Hematopoietic multipotent progenitor cell treated with erythropoietin and hydrocortisone succinate and interleukin-3 and kit ligand, for 15 days (in vitro differentiated cells): Measurements from ENCODE around the gene CCDC154.
"Not testable (repeated sequence)": the region's sequence is repeated elsewhere in the genome, so short reads cannot be mapped to it uniquely, and the experiment has no call there.

Experiments used
- DNase-seq: peaks from one replicate; pipeline ENCODE4 v3.0.0-alpha.2; 2015; ENCODE audit warnings: low spot score

The CCDC154 gene

DNA sequence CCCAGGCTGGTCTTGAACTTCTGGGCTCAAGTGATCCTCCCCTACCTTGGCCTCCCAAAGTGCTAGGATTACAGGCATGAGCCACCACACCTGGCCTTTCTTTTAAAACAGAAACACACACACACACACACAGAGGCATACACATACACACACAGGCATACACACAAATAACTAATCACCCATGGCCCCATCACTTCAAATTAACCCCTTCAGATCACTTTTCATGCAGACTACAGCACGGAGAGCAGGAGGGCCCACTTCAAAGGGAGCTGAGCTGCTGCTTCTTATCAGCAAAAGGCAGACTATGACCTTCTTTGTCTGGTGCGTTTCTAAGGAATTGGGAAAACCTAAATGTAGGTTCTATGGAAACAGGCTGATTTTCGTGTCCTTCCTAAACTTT, 28.6 kb upstream of the CCDC154 start:
- peak; percentile 9 for DNase-seq

DNA sequence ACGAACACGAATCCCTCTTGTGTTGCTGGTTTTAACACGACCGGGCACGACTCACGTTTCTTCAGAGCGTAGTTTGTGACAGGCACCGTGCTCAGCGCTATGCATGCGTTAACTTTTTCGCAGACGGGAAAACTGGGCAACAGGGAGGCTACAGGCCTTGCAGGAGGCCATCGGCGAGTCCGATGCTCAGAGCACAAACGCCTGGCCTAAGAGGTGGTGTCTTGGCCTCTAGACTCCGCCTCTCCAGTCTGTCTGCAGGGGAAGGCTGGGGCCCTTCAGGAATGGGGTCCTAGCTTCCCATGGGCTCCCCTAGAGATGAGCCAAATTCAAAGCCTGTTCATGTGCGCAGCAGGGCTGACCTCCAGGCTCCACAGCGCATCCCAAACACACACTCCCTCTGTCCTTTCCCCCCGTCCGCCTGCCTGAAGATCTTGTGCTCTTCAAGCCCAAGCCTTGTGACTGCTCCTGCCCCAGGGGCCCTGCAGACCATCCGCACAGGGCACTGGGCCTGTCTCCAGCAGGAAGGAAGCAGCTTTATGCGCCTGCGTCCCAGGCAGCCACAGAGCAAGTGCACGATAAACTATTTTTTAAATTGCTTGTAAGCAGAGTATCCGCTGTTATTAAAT, 27.3 kb upstream of the CCDC154 start:
- no peak for DNase-seq

DNA sequence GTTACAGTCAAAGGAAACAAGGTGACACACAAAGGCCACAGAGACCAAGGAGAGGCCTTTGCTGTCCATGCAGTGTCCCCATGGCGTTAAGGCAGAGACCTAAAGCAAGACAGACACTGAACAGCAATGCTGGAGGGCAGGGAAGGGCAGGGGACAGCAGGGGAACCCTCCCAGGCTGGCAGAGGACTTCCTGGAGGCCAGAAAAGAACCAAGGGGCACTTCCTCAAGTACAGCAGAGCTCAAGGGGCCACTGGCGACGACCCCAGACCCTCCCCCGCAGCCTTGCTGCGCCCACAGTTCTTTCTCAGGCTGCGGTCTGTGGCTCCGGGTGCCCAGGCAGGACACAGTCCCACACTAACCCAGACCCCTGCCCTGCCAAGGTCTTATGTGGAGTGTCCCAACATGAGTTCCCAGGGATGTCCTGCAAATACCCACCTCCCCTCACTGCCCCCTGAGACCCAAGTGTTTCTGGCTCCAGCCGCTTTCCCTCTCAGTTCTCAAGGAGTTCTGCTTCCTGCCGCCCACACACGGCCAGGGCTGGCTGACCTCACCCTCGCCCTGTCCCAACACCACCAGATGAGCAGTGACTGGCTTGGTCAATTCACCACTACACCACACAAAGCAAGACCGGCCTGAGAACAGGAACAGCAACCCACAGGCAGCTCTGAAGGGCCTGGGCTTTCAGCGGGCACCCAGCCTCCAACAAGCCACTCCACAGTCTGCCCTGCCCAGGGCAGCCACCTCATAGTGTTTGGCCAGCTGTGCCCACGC, 26.3 kb upstream of the CCDC154 start:
- DNase-seq: no peak

DNA sequence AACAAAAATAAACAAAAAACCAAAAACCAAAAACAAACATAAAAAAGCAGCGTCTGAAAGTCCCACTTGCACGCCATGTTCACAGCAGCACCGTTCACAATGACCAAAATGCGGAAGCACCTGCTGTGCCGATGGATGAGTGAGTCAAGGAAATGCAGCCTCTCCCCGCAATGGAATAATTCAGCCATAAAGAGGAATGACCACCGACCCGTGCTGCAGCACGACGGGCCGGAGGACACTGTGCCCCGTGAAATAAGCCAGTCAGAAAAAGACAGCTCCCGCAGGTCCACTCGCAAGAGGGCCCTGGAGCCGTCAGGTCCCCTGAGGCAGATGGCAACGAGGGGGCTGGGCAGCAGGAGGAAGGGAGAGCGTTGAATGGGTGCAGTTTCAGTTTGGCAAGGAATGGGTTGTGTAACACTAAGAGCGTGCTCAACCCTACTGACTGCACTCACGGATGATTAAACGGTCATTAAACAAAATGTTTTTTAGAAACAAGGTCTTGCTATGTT, 25.4 kb upstream of the CCDC154 start:
- DNase-seq: no peak

DNA sequence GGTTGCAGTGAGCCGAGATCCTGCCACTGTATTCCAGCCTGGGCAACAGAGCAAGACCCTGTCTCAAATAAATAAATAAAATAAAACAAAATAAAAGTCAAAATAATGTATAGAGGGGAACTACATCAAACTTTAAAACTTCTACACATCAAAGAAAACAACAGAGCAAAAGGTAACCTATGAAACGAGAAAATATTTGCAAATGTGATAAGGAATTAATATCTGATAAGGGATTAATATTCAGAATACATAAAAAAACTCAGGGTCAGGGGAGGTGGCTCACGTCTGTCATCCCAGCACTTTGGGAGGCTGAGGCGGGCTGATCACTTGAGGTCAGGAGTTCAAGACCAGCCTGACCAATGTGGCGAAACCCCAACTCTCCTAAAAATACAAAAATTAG, 24.8 kb upstream of the CCDC154 start:
- not testable (repeated sequence) for DNase-seq

DNA sequence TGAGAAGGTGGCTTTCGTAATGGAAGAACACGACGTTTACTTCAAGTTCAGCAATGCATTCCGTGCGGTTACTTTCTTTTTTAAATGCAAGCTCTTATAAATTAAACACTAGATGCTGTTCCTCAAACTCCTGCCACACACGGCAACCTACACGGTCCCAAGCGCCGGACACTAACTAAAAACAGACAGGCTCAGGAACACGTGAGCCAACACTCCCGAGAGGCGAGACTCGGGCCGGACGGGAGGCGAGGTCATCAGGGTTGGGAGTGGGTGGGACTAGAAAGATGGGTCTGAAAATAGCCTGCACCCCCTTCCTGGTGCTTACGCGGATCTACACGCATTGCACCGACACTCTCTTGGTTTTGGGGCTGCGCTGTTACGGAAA, 24.1 kb upstream of the CCDC154 start:
- DNase-seq: no peak

DNA sequence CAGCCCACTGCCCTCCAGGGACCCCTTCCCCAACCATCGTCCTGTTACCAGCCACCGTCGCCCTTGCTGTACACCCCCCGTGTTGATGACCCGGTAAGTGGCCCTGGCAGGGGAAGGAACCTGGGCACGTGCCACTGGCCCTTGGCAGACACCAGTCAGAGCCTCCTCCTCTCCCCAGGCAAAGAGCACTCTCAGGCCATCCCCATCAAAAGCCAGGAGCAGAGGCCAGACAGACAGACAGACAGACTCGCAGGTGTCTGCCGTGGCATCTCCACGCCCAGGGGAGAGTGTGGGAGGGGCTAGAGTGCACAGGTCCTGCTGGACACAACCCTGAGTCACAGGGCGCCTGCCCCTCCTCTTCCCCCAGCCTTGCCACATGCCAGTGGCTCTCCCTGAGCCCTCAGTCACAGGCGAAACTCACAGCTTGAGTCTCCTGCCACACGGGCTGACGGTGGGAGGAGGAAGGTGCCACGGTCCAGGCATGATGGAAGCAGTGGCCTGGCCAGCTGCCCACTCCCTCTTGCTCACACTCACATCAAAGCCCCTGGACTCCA, 22.7 kb upstream of the CCDC154 start:
- DNase-seq: no peak

DNA sequence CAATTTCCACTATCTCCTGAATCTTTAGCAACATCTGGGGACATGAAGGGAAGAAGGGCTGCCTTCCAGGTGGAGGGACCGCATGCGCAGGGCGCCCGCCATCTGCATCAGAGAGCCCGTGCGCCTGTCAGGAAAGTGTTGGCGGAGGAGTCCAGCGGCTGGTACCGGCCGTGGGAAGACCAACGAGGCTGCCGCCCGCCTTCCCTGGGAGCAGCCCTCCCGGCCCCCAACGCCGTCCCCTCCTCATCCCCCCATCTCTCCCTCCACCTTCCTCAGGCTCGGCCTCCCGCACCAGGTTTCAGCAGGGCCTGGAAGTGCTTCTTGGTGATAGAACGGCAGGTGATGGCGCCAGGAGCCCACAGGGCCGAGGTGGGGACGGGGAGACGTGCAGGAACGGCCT, 21.7 kb upstream of the CCDC154 start:
- DNase-seq: no peak

DNA sequence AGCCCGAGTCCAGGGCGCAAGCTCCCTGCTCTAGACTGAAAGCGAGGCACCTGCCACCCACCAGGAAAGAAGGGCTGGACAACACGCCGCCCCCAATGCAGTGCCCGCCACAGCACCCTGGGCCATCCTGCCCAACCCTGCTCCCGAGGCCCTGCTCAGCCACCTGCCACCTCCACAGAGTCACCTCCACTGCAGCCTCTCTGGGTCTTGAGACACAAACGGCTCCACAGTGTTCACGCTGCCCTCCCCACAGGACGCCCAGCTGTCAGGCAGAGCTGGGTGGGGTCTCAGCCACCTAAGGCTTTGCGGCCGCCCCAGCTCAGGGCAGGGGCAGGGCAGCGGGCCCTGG, 21.2 kb upstream of the CCDC154 start:
- DNase-seq: no peak

DNA sequence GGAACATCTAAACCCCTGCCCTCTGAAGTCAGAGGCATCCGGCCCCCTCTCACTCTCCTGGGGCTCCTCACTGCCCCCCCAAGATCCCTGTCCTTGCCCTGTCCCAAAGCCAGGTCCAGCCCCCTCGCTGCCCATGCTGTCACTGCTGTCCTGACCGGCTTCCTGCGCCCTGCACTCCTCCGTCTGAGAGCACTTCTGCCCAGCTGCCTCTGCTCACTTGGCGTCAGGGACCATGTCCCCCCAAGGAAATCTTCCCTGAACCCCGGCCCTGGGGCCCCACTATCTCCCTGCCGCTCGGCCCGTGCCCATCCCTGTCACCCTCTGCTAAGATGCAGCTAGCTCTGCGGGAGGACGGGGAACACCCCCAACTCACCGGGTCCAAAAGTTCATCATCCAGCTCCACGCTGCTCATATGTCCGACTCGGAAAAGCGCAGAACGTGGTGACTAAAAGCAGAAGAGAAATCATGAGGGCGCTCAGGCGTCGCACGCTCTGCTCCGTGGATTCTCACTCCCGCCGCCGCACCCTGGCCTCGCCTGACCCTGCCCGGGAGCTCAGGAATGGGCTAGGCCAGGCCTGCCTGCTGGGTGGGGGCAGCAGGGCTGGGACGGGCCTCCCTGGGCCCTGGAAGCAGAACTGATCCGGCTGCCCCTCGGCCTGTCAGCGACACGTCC, 20.7 kb upstream of the CCDC154 start:
- no peak for DNase-seq

DNA sequence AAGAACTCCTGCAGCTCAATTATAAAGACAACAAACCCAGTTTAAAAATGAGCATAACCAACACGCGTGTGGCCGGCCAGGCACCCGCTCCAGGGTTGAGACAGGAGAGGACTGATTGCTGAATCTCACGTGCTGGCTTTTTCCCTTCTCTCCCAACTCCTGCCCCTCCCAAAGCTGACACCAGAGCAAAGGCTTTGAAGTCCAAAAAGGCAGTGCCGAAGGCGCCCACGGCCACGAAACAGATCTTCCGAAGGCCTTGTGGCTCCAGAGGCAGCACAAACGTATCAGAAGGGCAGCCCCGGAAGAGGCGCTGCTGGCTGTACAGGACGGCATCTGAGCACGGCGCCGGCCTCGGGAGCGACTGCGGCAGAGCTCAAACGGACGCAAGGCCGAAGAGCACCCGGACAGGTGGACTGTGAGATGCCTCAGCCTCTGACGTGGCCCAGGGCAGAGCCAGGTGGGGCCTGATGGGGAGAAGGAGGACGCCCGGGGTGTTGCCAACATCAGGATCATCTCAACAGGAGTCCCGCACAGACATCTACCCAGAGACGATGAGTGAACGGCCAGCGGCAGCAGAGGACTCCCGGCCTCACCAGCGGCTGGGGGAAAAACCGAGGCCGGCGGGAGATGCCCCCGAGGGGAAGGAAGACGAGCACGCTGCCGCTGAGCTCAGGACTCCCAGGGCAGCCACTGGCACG, 20.0 kb upstream of the CCDC154 start:
- DNase-seq: no peak

DNA sequence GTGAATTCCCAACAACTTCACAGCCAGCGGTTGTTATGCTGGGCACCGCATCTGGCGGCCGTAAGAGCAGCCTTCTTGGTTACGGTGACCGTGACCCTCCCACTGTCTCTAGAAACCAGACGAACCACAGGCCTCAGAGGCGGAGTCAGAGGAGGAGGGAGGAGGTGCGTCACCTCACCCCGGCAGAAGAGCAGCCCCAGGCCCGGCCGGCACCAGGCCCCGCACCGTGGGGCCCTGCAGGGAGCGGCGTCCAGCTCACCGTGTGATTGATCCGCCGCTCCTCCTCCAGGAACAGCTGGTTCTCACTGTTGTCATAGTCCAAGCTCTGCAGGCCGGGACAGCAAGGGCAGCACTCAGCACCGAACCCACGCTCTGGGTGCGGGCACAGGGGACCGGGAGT, 16.8 kb upstream of the CCDC154 start:
- no peak for DNase-seq

DNA sequence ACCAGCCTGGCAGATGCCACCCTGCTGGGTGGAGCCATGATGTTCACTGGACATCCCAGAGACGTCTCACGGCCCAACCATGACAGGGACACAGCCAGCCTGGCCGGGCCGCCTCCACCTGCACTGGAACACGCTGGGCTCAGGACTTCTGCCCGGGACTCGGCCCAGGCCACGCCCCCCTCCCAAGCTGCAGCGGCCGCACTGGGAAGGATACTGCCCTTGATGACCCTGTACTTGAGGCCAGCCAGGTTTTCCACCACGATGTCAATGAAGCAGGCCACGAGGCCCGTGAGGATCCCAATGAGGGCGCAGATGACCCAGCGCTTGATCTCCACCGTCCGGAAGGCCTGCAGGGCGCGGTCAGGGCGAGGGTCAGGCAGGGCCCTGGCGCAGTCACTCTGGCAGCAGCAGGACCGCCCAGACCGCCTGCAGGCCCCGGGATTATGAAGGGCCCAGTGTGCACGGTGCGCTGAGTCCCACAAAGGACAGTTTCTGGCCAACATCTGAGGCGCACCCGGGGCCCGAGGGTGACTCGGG, 16.3 kb upstream of the CCDC154 start:
- DNase-seq: no peak

DNA sequence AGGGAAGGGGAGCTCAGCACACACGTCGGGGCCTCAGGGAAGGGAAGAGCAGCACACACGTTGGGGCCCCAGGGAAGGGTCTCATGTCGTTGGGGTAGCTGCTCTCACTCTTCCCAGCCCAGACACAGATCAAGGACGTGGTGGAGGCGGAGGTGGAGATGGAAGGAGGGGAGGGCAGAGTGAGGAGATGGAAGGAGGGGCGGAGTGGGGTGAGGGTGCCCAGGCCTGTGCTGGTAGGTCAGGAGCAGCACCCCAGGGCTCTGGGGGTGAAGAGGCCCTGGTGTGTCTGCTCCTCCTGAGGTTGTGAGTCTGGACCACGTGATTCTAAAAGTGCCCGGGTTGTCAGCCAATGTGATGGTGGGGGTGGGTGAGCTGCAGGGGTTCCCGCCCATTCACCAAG, 15.6 kb upstream of the CCDC154 start:
- DNase-seq: no peak

DNA sequence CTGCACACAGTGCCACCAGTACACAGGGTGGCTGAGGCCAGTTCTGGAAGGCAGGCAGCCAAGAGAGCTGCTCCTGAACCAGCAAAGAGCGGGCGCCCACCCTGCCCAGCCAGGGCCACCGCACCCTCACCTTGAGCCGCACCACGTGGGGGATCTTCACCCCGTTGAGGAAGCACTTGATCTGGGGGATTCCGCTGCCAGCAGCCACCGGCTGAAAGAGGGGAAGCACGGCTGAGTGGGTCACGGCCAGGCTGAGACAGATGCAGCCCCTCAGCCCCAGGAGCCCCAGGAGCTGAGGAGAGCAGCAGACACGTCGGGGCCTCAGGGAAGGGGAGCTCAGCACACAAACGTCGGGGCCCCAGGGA, 14.6 kb upstream of the CCDC154 start:
- DNase-seq: no peak

DNA sequence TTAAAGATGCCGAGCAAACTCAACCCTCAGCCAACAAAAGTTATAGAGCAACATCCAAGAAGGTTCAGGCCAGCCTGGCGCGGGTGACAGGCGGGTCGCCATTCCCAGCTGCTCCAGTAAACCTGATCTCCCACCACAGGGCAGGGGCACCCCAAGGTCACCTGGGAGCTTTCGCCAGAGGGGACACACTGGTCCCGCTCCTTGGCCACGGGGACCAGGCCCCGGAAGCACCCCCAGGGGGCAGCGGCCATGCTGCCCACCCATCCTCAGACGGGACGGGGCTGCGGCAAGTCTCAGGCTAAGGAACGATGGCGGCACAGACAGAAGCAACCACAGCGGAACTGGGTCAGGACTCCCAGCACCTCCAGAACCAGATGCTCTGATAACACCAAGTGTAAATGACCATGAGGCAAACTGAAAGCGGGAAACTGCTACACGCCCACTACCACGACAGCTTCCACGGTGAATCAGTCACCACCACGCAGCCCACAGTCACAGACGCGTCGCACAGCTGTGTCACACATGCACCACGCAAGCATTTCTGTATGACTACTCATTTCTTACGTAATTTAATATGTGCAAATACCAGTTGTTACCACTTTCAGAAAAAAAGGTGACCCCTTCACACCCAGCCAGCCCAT, 14.1 kb upstream of the CCDC154 start:
- DNase-seq: no peak

DNA sequence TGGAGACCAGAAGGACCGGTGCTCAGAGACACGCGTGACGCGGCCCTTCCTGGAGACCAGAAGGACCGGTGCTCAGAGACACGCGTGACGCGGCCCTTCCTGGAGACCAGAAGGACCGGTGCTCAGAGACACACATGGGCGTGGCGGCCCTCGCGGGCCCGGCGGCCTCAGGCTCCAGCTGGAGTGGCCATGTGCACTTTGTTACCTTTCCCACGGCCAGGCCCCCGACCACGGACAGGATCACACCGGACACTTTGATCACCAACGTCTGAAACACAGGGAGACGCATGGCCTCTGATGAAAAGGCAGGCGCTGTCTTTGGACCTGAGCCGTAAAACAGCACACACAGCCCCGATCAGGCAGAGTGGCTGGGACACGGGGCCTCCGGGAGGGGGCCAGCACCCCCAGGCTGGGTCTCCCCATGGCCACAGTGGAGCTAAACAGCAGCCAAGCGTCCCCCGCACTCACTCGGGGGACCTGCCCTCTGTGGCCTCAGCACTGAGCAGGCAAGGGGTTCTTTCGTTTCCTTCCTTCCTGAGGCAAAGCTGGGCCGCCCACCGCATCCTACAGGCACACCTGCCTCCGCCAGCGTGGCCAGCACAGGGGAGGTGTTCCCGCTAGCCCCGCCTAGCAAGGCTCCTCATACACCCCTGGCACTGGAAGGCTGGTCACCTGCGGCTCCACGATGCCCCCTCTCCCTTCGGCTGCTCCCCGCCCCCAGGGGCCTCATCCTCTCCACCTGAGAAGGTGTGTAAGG, 13.3 kb upstream of the CCDC154 start:
- no peak for DNase-seq

DNA sequence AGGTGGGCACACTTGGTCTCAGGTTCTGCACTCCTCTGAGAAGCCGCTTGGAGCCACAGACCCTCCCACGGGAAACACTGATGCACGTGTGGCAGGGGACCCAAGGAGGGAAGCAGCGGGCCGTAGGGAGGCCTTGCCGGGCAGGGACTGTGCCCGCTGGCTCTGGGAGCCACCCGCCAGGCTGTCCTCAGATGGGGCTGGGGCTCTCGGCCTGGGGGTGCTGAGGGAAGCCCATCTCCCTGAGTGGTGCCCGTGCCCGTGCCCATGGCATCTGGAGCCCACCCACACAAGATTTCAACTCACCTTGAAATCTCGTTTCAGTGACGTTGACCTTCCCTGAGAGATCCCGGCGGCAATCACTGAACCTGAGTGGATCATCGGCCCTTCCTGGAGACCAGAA, 12.6 kb upstream of the CCDC154 start:
- no peak for DNase-seq

DNA sequence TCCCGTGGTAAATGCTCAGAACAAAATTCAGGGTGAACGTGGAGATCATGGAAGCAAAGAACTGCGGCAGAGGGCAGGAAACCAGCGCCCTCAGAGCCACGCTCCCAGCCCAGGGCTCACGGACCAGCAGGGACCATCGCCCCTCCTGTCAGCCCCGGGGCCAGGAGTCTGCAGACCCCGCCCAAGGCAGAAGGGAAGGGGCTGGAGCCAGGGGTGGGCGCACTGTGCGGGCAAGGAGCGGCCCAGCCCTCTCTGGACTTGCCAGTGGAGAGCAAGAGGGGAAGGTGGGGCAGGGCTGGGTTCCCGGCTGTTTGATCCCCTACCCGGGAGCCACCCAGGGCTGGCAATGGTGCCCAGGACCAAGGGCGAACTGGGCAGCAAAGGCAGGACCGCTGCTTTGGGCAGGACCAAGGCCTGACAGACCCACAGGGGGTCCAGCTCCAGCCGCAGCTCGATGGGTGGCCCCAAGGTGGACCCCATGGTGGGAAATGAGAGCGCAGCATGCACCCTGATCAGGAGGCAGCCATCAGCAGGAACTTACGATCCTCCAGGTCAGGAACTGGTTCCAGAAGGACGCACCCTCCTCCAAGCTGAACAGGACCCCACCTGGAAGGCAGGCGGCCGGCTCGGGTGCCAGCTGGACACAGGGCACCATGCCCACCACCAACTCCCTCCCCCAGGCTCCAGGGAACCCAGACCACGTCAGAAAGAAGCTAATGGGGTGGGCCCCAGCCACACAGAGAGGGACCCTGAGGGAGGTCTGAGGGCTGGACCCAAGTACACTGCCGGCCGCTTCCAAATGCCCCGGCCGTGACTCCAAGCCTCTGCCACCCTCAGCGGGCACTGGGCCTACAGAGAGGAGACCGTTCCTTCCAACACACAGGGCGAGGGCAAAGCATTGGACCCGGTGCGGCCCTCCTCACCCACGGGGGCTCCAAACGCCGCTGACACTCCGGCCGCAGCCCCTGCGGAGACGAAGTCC, 11.1 kb upstream of the CCDC154 start:
- DNase-seq: no peak

DNA sequence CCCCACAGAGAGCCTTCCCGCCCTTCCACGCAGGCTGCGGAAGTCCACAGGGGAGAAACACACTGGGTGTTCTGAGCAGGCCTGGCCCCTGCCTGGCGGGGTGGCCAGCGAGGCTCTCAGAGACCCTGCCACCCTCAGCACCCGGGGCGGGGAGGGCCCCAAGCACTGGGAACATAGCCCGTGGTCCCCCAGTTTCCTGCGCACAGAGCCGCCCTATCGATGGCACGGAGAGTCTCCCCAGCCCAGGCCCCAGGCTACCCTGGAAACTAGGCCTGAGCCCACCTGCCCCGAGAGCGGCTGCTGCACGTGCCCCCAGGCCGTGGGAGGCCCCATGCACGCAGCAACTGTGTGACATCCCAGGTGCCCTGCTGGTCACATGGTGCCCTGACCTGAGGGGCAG, 10.2 kb upstream of the CCDC154 start:
- DNase-seq: no peak
